HUES48 (cell line): ENCODE results near the gene SIRPG.
"Not testable (repeated sequence)": the region's sequence is repeated elsewhere in the genome, so short reads cannot be mapped to it uniquely, and the experiment has no call there.

Source experiments
- H3K27ac ChIP-seq: one replicate; pipeline ENCODE4 v1.7.0; 2013; ENCODE audit warnings: low read depth, low read length, inconsistent platforms
- H3K27me3 ChIP-seq: 2 replicates; pipeline ENCODE4 v1.6.1; 2013; ENCODE audit warnings: mild to moderate bottlenecking, low read length; ENCODE audit not compliant: control insufficient read depth, insufficient read depth
- H3K36me3 ChIP-seq: 2 replicates; pipeline ENCODE4 v1.6.1; 2013; ENCODE audit warnings: low read length; ENCODE audit not compliant: control insufficient read depth, insufficient read depth
- H3K4me1 ChIP-seq: 2 replicates; pipeline ENCODE4 v1.6.1; 2013; ENCODE audit warnings: mild to moderate bottlenecking, low read length; ENCODE audit not compliant: control insufficient read depth, insufficient read depth
- H3K4me3 ChIP-seq: 2 replicates; pipeline ENCODE4 v1.5.1; 2013; ENCODE audit warnings: mild to moderate bottlenecking, low read depth, low read length
- H3K9ac ChIP-seq: 2 replicates; pipeline ENCODE4 v1.6.1; 2013; ENCODE audit warnings: mild to moderate bottlenecking, low read depth, low read length, moderate library complexity
- H3K9me3 ChIP-seq: 2 replicates; pipeline ENCODE4 v1.6.1; 2013; ENCODE audit warnings: low read length; ENCODE audit not compliant: control insufficient read depth, insufficient read depth

The SIRPG gene

GRCh38 chr20:1657556-1658334 is at the start of gene SIRPG:
TSS of gene SIRPG (minus strand) at chr20:1657779. CDS start at chr20:1657714, 65 bp downstream.
- Histone ChIP-seq H3K27ac (no peak within 1 kb of the TSS), H3K9ac (no peak within 1 kb of the TSS)

DNA sequence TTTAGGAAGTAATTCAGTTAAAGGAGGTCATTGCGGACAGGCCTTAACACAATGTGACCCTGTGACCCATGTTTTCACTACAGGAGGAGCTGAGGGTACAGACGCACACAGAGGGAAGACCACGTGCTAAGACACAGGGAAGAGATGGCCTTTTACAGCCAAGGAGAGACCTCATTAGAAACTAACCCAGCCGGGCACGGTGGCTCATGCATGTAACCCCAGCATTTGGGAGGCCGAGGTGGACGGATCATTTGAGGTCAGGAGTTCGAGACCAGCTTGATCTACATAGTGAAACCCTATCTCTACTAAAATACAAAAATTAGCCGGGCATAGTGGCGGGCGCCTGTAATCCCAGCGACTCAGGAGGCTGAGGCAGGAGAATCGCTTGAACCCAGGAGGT is 49.3 kb upstream of the SIRPG start:
- H3K27me3 ChIP-seq, H3K36me3 ChIP-seq, H3K4me3 ChIP-seq, H3K27ac ChIP-seq, H3K9me3 ChIP-seq, H3K4me1 ChIP-seq, H3K9ac ChIP-seq: not testable (repeated sequence)

More at GRCh38 chr20:1657556-1658334, at the start of gene SIRPG:
- Histone ChIP-seq H3K4me1 (no peaks in the 10 kb centered on the region), H3K9me3 (no peaks in the 10 kb centered on the region), H3K27me3 (no peaks in the 10 kb centered on the region), H3K36me3 (no peaks in the 10 kb centered on the region), H3K4me3 (no peak within 1 kb of the TSS)

GRCh38 chr20:1706079-1706478 is 48.5 kb upstream of the SIRPG start:
- Histone ChIP-seq H3K9ac (no peak overlapping the region), H3K27me3 (peaks cover 3% of the 10 kb centered on the region; the same call in 1 of the 2 replicates), H3K4me3 (no peak overlapping the region), H3K9me3 (no peaks in the 10 kb centered on the region), H3K27ac (no peak overlapping the region), H3K36me3 (no peaks in the 10 kb centered on the region), H3K4me1 (no peaks in the 10 kb centered on the region)

DNA sequence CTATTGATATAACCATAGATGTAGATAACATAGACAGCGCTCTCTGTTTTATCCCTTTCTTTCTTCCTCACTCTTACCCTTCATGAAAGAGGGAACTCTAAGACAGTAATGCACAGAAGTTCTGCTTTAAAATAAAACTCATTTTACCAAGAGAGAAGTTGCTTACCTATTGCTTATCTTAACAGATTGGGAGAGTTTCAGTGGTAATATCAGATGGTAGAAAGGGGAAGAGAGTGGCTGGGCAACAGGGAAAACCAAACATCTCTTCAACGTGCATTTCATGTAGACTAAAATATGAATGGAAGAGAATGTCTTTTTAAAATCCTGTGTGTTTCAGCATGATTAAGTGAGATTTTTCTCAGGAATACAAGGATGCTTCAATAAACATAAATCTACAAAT is 45.3 kb upstream of the SIRPG start:
- H3K27me3 ChIP-seq, result peaks cover 3% of the 10 kb centered on the region
- H3K9me3 ChIP-seq, result no peaks in the 10 kb centered on the region
- H3K27ac ChIP-seq, result no peak overlapping the region
- no peak overlapping the region for H3K9ac ChIP-seq
- no peaks in the 10 kb centered on the region for H3K36me3 ChIP-seq
- no peak overlapping the region for H3K4me3 ChIP-seq
- 0 out of 2 replicates have a peak, but pooled peaks cover 4% of the 10 kb centered on the region for H3K4me1 ChIP-seq

DNA sequence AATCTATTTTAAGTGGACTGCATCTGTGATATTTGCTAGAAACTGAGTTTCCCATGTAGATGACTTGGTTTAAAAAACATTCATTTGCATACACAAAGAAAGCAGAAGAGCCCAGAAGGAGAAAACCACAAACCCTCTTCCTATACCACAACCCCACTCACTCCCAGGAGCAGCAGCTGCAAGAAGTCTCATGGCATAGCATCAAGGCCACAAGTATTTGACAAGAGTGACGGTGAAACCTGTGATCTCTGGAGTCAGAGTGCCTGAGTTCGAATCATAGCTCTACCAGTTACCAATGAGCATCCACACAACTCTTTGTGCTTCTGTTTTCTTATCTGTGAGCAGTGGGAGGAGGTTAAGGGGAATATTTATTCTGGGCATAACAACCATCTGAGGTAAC is 44.7 kb upstream of the SIRPG start:
- Histone ChIP-seq H3K9ac (no peak overlapping the region), H3K4me1 (0 out of 2 replicates have a peak, but pooled peaks cover 4% of the 10 kb centered on the region), H3K27ac (no peak overlapping the region), H3K27me3 (peaks cover 3% of the 10 kb centered on the region), H3K36me3 (no peaks in the 10 kb centered on the region), H3K4me3 (no peak overlapping the region), H3K9me3 (no peaks in the 10 kb centered on the region)

DNA sequence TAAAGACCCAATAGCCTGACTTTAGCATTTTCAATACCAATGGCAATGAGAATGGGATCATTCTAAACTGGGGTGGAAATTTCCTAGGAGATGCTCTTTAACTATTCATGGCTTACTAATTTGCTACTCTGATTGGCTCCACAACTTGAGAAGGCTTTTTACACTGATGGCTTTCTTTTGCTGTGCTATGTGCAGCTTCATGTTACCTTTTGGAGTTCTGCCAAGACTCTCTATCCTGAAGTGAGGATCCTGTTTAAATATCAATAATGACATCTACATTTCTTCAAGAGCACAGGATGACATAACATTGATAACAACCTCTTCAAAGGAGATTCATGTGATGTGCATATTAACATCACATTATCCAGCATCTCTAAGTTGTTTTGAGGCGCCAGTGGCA is 43.4 kb upstream of the SIRPG start:
- no peaks in the 10 kb centered on the region for H3K36me3 ChIP-seq
- no peak overlapping the region for H3K27ac ChIP-seq
- H3K9ac ChIP-seq, result no peak overlapping the region
- 0 out of 2 replicates have a peak, but pooled peaks cover 4% of the 10 kb centered on the region for H3K4me1 ChIP-seq
- H3K27me3 ChIP-seq, result peaks cover 3% of the 10 kb centered on the region
- no peak overlapping the region for H3K4me3 ChIP-seq
- H3K9me3 ChIP-seq, result no peaks in the 10 kb centered on the region

- Histone ChIP-seq H3K4me3 (no peak overlapping the region), H3K27me3 (no peaks in the 10 kb centered on the region; the same call in 1 of the 2 replicates), H3K9ac (no peak overlapping the region), H3K27ac (no peak overlapping the region), H3K4me1 (0 out of 2 replicates have a peak, but pooled peaks cover 7% of the 10 kb centered on the region), H3K9me3 (no peaks in the 10 kb centered on the region), H3K36me3 (no peaks in the 10 kb centered on the region)
These were observed 40.0 kb upstream of the SIRPG start for GRCh38 chr20:1697592-1697991.

- Histone ChIP-seq H3K9me3 (no peaks in the 10 kb centered on the region), H3K36me3 (no peaks in the 10 kb centered on the region), H3K27ac (no peak overlapping the region), H3K9ac (no peak overlapping the region), H3K27me3 (no peaks in the 10 kb centered on the region; the same call in 1 of the 2 replicates), H3K4me1 (0 out of 2 replicates have a peak, but pooled peaks cover 7% of the 10 kb centered on the region), H3K4me3 (no peak overlapping the region)
These were observed 39.1 kb upstream of the SIRPG start for GRCh38 chr20:1696521-1697209.

- H3K27ac ChIP-seq, result no peak overlapping the region
- H3K4me1 ChIP-seq, result 0 out of 2 replicates have a peak, but pooled peaks cover 3% of the 10 kb centered on the region
- H3K27me3 ChIP-seq, result no peaks in the 10 kb centered on the region
- no peaks in the 10 kb centered on the region for H3K9me3 ChIP-seq
- H3K4me3 ChIP-seq, result no peak overlapping the region
- H3K9ac ChIP-seq, result no peak overlapping the region
- no peaks in the 10 kb centered on the region for H3K36me3 ChIP-seq
These were observed 37.1 kb upstream of the SIRPG start for GRCh38 chr20:1694672-1695071.

DNA sequence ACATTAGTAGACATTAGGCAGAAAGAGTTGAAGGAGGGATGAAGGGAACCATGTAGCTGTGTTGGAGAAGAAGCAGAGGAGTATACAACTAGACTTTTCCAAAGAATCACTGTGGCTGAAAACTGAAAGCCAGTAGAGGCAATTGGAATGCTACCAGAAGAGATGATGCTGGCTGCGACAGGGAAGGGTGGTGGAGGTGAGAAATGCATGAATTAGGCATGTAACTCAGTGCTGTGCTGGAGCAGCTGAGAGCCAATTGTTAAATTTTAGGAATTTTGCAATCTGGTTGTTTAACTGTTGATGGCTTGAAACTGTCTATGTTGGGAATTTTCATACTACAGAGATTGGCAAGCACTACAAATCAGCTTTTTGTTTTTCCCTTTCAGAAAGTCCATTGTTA is 35.8 kb upstream of the SIRPG start:
- no peaks in the 10 kb centered on the region for H3K9me3 ChIP-seq

DNA sequence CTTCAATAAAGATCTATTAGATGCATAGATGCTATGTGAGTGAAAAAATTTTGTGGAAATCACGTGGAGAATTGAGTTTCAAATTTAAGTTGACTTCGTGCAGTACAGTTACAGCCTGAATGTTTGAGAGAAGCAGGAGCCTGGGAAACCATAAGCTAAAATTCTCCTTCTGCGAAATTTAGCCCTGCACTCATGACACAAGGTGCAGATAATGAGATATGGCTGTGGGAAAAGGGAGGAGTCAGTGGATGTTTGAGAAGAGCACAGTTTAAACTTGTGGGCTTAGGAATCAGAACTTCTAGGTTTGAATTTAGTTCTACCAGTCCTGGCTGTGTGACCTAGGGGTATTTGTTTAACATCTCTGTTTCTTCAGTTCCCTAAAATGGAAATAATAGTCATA is 32.1 kb upstream of the SIRPG start:
- Histone ChIP-seq H3K4me3 (no peak overlapping the region), H3K4me1 (0 out of 2 replicates have a peak, but pooled peaks cover 3% of the 10 kb centered on the region), H3K27me3 (no peaks in the 10 kb centered on the region), H3K9me3 (no peaks in the 10 kb centered on the region), H3K36me3 (no peaks in the 10 kb centered on the region), H3K27ac (no peak overlapping the region), H3K9ac (no peak overlapping the region)

More for the DNA sequence above, 35.8 kb upstream of the SIRPG start:
- H3K27ac ChIP-seq, result no peak overlapping the region
- no peaks in the 10 kb centered on the region for H3K36me3 ChIP-seq
- 0 out of 2 replicates have a peak, but pooled peaks cover 3% of the 10 kb centered on the region for H3K4me1 ChIP-seq
- no peak overlapping the region for H3K9ac ChIP-seq
- H3K27me3 ChIP-seq, result no peaks in the 10 kb centered on the region
- no peak overlapping the region for H3K4me3 ChIP-seq
